Activated CD8-positive, alpha-beta memory T cell treated with anti-CD3 and anti-CD28 coated beads, Interleukin-2, amount 50 U/mL, for 1 hour (primary cell): ENCODE measurements around the gene CASK.

Experiments
- DNase-seq: peaks from one replicate; pipeline ENCODE4 v3.0.0-alpha.2; 2020; ENCODE audit errors: extremely low read depth

The CASK gene

GRCh38 chrX:41923211-41923977 is at the start of gene CASK:
Gene CASK (minus strand): TSS chrX:41923554. CDS start chrX:41922988, 566 bp downstream.
- peak; percentile 68 for DNase-seq

- DNase-seq = no peak
Measured at GRCh38 chrX:41971346-41971745, 48.0 kb upstream of the CASK start.

GRCh38 chrX:41970419-41970818 is 47.1 kb upstream of the CASK start:
- DNase-seq = no peak

- DNase-seq = no peak
Measured at GRCh38 chrX:41963348-41963747, 40.0 kb upstream of the CASK start.

GRCh38 chrX:41960142-41960541 is 36.8 kb upstream of the CASK start:
- no peak for DNase-seq

- DNase-seq = no peak
Measured at GRCh38 chrX:41958861-41959260, 35.5 kb upstream of the CASK start.

GRCh38 chrX:41956027-41956426 is 32.7 kb upstream of the CASK start:
- no peak for DNase-seq

- no peak for DNase-seq
Measured at GRCh38 chrX:41952102-41952501, 28.7 kb upstream of the CASK start.

GRCh38 chrX:41946989-41947612 is 23.7 kb upstream of the CASK start:
- no peak for DNase-seq

GRCh38 chrX:41946235-41946634 is 22.9 kb upstream of the CASK start:
- DNase-seq = no peak

- no peak for DNase-seq
Measured at GRCh38 chrX:41935832-41936231, 12.5 kb upstream of the CASK start.

GRCh38 chrX:41933546-41933945 is 10.2 kb upstream of the CASK start:
- DNase-seq = no peak

GRCh38 chrX:41932885-41933284 is 9.5 kb upstream of the CASK start:
- DNase-seq = no peak

- no peak for DNase-seq
Measured at GRCh38 chrX:41931591-41931990, 8.2 kb upstream of the CASK start.

GRCh38 chrX:41923978-41924683 is 777 bp upstream of the CASK start:
- no peak for DNase-seq

- DNase-seq = no peak
Measured at GRCh38 chrX:41922431-41923151, 763 bp downstream of the CASK start.

GRCh38 chrX:41921492-41922430 is 1.6 kb downstream of the CASK start:
- DNase-seq = no peak

GRCh38 chrX:41919870-41920269 is 3.5 kb downstream of the CASK start:
- DNase-seq = no peak

GRCh38 chrX:41917517-41917916 is 5.8 kb downstream of the CASK start:
- no peak for DNase-seq

- DNase-seq = no peak
Measured at GRCh38 chrX:41913476-41913875, 9.9 kb downstream of the CASK start.

GRCh38 chrX:41912923-41913322 is 10.4 kb downstream of the CASK start:
- DNase-seq = no peak
